CD1c-positive myeloid dendritic cell (primary cell): ENCODE data around the gene MOGAT3.

Experiments
- DNase-seq: peaks from one replicate; pipeline ENCODE4 v3.0.0-alpha.2; 2016; ENCODE audit errors: extremely low spot score

Gene MOGAT3

DNA sequence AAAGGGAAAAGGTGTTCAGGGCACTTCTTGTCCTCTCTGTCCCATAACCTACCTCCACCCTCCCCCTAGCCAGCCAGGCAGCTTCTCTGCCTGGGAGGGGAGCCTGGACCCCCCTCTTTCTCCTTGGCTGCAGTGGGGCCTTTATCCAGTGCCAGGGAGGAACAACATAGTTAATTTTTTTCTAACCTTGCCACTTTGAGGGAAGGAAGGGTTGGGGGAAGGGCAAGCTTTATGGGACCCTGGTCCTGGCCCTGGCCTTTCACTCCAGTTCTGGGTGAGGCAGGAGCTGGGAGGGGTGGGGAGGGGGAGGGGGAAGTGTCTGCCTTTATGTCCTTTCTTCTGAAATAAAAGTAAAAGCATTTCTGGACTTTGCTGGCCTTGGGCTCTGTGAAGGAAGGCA is 39.9 kb downstream of the MOGAT3 start:
- no peak for DNase-seq

DNA sequence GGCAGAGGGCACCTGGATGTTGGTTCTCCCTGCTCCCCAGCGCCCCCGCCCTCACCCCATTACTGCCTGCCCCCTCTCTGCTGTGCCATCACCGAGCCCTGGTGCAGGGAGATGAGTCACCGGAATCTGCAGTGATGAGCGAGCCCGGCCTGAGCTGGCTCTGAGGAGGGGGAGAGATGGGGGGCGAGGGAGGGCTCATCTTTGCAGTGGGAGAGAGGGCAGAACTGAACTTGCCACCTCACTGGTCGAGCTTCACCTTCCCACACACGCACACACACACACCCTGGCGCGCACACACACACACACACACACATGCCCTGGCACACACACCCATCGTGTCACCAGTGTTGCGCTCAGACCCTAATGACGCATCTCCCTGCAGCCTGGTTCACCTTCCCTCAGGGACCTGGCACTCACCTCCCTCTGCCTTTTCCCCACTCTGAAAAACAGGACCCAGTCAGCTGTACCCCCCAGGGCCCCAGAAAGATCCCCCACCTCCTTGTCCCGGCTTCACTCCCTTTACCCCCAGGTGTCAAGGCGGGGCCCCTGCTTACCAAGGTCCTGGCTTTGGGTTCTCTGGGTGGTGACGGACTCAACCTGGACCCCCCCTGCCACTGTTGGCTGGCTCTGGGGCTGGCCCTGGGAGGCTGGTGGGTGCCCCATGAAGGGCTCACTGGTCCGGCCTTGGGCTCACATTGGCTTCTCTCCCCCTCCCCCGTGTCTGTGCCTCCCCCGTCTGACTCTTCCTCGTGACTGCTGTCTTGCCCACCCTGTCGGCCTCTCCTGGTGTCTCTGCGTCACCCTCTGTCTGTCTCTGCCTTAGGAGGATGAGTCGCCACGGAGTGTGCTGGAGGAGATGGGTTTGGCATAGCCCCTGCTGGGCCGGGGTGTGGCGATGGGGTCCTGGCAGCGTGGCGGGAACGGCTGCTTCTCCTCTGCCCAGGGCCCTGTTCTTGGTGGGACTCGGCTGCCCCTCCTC is 40.9 kb downstream of the MOGAT3 start:
- DNase-seq: no peak

GRCh38 chr7:101156866-101157589 is 43.8 kb downstream of the MOGAT3 start:
- no peak for DNase-seq

DNA sequence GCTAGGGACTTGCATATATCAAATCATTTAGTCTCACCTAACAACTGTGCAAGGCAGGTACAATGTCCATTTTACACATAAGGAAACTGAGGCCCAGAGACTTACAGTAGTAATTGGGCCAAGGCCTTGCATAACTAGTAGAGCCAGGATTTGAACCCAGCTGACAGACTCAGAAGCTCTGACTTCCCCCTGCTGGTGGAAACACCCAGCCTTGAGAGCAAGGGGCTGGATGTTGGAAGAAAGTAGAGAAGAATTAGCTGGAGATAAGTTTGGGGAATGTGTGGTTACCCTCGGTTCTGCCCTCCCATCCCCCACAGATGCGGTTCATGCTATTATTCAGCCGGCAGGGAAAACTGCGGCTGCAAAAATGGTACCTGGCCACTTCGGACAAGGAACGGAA is 44.6 kb downstream of the MOGAT3 start:
- no peak for DNase-seq

- no peak for DNase-seq
These were observed 45.5 kb downstream of the MOGAT3 start for GRCh38 chr7:101155303-101155702.

DNA sequence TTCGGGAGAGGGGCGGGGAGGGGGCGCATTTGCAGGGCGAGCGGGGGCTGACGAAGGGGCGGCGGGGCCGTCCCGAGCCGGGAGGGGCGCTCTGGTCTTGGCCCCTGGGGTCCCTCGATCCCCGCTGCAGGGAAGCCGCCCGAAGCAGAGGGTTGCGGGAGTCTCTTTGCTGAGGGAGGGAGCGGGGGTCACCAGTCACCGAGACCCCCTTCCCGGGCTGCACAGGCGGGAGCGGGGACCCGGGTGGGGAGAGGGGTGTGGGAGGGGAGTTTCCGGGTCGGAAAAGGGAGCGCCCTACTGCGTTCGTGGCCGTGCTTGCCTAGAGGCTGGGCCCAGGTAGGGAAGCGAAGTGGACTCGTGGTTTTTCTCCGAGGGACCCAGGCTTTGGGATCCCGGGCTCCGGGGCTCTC is 46.1 kb downstream of the MOGAT3 start:
- no peak for DNase-seq

GRCh38 chr7:101153969-101154692 is 46.7 kb downstream of the MOGAT3 start, which contains the start of gene AP1S1:
TSS of gene AP1S1 (plus strand) at chr7:101154476. CDS start at chr7:101154515, 39 bp downstream.
- peak; percentile 96 for DNase-seq

GRCh38 chr7:101151908-101152651 is 48.8 kb downstream of the MOGAT3 start:
- no peak for DNase-seq
